HG03520 (cell line): ENCODE results near the gene TICAM2.

Source experiments
- ATAC-seq: cut with Tn5 transposase; IDR thresholded peaks from one replicate; pipeline ENCODE4 v1.9.1; 2021; ENCODE audit warnings: mild to moderate bottlenecking, moderate library complexity; ENCODE audit not compliant: unreplicated experiment

The TICAM2 gene

DNA sequence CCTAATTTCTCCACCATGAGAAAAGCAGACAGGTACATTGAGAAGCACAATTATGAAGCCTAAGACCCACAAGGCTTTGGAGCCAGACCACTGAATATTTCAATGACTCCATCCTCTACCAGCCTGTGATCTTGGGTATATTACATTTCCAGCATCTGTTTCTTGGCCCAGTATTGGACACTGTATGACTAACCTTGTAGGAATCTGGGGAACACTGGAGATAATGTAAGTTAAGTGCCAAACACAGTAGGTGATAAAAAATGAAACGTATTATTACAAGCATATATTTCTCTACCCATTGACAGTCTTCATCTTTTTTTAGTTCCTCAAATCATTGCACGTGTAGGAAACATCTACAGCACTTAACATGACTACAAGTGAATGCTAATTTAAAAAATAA is 29.1 kb downstream of the TICAM2 start:
- ATAC-seq = no peak

DNA sequence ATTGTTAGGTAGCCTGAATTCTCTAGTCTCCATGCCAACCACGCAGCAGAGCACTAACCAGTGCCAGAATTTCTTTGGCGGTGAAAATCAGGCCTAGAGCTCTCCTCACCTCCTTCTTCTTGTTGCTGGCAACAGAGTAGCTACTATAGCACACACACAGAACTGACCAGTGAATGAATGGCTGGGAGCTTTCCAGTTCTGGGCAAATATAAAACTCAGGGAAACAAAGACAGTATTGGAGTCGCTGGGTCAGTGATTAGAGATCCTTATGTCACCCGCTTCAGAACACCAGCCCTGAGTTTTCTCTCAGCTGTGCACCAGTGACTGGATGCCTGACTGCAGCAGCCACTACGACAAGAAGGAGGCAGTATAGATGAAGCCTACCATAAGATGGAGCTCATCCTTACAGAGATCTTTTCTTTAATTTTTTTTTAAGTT is 30.8 kb downstream of the TICAM2 start:
- no peak for ATAC-seq

DNA sequence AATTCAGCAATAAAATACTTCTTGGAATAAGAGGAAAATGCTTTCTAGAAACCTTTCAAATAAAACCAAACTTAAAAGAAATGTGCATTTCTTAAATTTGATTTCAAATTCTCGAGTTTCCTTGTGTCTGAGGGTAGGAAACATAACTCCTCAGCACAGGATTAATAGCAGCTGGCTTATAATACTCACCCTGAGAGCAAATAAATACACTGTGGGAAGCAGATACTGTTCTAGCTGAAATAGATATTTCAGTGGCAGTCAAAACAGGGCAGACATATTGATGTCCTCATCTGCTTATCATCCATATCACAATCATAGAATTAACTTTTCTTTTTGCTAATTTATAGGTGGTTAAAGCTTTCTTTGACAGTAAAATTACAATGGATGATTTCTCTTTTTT is 33.6 kb downstream of the TICAM2 start:
- no peak for ATAC-seq

DNA sequence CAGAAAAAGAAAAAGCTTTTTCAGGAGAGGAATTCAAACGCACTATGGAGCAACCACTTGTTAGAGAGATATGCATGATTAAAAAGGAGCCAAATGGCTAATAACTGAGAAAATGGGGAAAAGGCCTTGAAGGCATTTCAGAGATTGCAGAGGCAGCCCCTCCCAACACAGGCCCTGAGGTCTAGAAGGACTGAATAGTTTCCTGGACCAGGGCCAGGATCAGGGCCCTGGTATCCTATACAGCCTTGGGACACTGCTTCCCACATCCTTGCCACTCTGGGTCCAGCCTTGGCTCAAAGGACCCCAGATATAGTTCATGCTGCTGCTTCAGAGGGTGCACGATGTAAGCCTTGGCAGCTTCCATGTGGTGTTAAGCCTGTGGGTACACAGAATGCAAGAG is 37.0 kb downstream of the TICAM2 start:
- ATAC-seq = no peak

DNA sequence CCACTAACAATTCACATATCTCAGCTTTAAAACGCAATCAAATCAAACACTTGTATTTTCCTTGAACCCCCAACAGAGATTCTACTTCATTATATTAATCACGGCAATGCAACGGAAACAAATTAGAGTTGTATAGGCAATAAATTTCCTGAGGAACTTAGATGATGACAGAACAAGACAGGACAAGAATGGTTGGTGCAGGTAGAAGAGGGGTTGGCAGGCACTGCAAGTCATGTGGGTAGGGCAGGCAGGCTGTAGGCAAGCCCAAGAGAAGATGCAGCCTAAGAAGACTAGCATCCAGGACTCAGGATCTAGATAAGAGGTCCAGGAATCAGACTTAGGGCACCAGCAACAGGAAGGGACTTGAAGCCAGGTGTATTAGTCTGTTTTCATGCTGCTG is 41.1 kb downstream of the TICAM2 start:
- no peak for ATAC-seq

GRCh38 chr5:115559524-115559923 is 42.8 kb downstream of the TICAM2 start:
- no peak for ATAC-seq

DNA sequence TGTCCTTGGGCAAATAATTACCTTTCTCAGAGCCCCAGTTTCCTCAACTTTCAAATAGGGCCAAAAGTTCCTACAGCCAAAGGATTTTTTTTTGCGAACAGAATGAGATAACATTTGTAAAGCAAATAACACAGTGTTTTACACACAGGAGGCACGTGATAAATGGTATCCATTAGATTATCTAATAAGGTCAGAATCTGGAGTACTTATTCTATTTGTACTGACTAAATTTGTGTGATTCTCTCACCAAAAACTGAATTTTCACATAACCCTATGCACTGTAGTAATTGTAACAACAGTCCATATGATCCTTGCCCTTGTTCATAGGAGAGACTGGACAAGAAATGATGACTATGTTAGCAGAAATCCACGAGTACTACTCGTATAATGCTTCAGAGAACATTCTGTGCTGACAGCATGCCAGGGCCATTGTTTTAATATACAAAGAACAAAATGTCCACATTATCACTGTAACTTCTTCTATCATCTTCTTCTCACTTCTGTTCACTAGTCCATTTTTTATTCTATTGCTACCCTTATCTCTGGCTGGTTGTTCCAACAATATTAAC is 43.8 kb downstream of the TICAM2 start:
- ATAC-seq = no peak

DNA sequence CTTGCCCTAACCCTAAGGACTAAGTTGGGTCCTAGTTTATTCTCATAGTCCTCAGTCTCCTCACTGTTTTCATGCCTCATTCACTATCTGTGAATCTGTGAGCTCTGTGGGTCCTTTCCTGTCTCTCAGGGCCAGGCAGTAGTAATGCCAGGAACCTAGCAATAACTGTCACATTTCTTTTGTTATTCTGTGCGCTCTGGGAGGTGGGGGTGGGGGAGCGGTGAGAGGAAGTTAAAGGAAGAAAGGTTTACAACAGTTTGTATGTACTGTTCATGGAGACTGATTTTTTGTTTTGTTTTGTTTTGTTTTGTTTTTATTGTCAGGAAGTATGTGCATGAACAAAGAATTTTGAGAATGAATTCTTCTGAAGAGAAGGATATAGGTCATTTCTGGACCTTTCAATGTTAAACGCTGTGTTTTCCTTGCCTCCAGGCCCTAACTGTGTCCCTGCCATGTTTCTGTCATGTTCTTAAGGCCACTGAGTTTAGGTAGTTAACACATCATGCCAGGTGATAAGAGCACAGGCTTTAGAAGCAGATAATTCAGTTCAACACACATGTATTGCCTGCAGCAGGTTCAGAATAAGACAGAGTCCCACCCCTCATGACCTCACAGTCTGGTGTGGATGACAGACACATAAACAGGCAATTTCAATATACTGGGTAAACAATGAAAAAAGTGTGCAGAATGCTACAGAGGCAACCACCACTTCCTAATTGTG is 44.5 kb downstream of the TICAM2 start:
- ATAC-seq = no peak

GRCh38 chr5:115556276-115556675 is 46.0 kb downstream of the TICAM2 start:
- no peak for ATAC-seq

- no peak for ATAC-seq
Observed at GRCh38 chr5:115555084-115555633, 47.1 kb downstream of the TICAM2 start.

GRCh38 chr5:115553082-115553481 is 49.2 kb downstream of the TICAM2 start:
- ATAC-seq = no peak

DNA sequence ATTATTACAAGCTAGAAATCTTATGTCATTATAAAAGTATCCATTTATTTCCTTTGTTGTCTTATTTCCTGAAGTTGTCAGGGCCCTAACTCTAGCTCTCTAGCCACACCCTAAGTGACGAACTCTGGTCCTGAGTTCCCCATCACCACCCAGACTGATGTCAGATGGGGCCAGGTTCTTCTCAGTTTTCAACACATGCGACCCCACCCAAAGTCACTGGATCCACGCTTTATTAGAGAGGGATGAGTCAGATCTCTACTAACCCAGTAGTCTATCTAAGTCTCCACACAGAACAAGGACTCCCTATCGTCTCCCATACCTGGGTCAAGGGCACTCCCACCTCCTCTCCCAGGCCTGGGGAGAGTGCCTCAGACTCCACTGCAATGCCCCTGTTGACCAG is 50.9 kb downstream of the TICAM2 start:
- no peak for ATAC-seq

- no peak for ATAC-seq
Observed at GRCh38 chr5:115549154-115549553, 53.1 kb downstream of the TICAM2 start.

DNA sequence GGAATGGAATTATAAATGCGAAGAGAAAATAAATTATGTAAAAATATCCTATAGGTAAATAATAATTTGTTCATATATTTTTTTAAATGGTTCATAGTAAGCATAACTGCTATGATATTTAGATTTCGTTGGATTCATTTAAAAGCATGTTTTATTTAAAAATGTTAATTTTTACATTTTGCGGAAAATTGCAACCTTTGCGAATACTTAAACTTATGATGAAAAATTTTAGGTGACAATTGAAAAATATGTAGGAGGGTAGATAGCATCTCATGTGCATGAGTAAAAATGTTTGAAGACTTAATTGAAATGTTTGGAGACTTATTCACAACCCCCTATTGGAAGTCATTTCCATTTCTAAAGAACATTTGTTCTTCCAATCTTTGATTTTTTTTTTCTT is 53.6 kb downstream of the TICAM2 start:
- ATAC-seq = no peak

DNA sequence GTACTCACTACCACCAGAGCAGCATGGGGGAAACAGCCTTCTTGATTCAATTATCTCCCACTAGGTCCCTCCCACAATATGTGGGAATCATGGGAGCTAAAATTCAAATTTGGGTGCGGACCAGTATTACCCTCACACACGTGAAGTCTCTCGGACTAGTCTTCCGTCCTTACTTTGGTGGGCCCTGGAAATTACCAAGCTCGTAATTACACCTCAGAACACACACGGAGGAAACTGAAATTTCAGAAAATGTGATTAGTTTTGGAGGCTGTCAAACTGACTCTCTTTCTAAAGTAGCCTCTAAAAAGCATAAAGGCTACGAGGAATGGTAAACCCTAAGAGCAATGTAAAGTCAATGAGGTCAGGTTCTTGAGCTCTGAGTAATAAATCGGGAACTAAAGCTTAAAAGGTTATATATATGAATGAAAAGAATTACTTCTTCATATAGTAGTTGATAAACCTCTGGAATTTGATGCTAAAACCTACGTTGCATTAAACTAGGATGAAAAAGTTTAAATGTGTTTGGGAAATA is 56.9 kb downstream of the TICAM2 start:
- ATAC-seq = no peak

DNA sequence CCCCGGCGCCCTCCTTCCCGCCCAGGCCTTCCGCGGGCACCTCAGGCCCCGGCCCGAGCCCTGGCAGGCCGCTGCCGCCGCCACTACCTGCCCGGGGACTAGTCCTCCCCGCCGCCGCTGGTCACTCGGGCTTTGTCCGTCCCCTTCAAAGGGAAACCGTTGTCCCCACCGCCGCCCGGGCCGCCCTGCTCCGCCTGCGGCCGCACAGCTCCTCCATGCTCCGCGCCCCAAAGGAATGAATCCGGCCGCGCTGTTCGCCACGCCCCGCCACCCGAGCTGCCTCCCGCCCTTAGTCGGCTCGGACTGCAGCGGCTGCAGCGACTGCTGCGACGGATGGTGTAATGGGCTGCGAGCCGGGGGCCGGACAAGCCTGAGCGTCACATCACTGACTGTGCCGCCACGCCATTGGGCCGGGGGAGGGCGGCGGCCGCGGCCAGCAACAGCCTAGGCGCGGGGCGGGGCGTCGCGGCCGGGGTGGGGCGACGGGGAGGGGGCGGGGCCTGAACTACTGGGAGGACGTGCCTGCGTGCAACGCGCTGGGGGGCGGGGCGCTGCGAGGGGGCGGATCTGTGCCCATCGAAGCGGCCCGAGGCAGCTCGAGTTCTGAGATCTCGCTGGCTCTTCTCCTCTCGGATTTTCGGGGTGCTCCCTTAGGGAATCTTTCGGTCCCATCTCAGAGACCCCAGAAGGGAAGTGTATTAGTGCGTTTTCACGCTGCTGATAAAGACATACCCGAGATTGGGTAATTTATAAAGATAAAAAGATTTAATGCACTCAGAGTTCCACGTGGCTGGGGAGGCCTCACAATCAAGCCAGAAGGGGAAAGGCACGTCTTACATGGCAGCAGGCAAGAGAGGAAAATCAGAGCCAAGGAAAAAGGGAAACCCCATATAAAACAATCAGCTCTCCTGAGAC is 57.6 kb downstream of the TICAM2 start, which contains the start of gene FEM1C:
Gene FEM1C, minus strand, starts transcription at position 340 of the 915 bp plus-strand sequence. CDS start 1,282 bp downstream, outside the sequence.
- peak; percentile 98 for ATAC-seq

DNA sequence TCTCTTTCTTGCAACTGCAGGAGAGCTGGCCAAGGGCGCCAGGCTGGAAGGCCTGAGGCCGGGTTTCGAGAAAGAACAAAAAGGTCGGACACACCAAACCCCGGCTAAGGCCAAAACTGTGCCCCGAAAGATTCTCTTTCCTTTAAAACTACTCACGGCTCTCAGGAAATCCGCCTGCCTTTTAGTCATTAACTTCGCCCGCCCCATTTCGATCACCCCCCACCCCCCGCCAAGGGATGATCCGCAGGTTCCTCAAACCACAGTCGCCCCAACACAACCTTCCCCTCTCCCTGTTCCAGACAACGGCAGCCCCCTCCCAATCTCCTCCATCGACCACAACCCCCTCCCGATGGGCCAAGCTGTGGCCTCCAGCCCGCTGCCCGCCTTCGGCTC is 58.2 kb downstream of the TICAM2 start:
- ATAC-seq = no peak

GRCh38 chr5:115543365-115544042 is 58.8 kb downstream of the TICAM2 start:
- no peak for ATAC-seq

DNA sequence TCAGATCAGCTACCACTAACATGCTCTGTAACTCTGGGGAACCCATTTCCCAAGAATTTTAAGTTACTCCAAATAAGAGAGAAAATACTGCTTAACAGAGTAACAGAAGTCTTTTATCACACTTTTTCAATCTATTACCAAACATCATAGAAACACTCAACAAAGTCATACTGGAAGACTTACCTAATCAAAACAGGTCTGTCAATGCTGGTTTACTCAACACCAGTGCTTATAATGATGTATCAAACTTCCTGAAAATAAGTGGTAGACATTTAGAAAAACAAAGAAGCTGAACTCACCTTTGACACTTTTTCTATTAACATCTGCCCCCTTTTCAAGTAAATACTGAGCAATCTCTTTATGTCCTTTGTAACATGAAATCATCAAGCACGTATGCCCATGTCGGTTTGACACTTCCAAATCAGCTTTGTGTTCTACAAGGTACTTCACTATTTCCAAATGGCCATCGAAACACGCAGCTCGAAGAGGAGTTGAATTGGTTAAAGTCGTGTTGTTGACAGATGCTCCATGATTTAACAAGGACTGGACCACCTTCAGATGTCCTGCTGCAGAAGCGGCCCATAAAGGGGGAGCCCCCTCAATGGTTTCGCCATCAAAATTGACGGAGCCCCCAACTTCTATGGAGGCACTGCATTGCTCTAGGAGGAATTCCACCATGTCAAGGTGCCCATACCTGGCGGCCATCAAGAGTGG is 59.5 kb downstream of the TICAM2 start:
- no peak for ATAC-seq

GRCh38 chr5:115542086-115542485 is 60.2 kb downstream of the TICAM2 start:
- ATAC-seq = no peak
